H1 (cell line): ENCODE data around the gene CTIF. TPM values are rescaled to one million over a fixed set of nuclear protein-coding genes. Genes with fewer than 3 reads are reported as not detected.
A peak's percentile ranks its signal among the peaks of the same experiment; 100 is the strongest.

Experiments used
- CTCF ChIA-PET: fragments of 300-600 bp; sonication (Branson Sonifier 250); formaldehyde crosslinking; loops from one replicate; lab custom pipeline; 2021; ENCODE audit not compliant: partially characterized antibody; lab: Charles Lee
- POLR2A ChIA-PET: fragments of 300-600 bp; sonication (Branson Sonifier 250); formaldehyde crosslinking; loops from one replicate; lab custom pipeline; 2021; ENCODE audit warnings: inconsistent platforms; ENCODE audit not compliant: partially characterized antibody; lab: Charles Lee
- DNase-seq, 2 experiments: peaks; one replicate each; pipeline versions ENCODE4 v3.0.0 to v3.0.0-alpha.2; 2010 to 2022; ENCODE audit warnings: low spot score in 2 of 2, low read depth in 1 of 2, mixed read lengths in 1 of 2
- FAIRE-seq: peaks from 2 replicates; lab custom pipeline; 2011; peaks lifted over from hg19 to GRCh38; lab: Jason Lieb, UNC
- H2AFZ ChIP-seq: 2 replicates; pipeline ENCODE4 v1.8.1; 2012; ENCODE audit warnings: low read length, inconsistent platforms
- H2AK5ac ChIP-seq: 2 replicates; pipeline ENCODE4 v1.6.1; 2013; ENCODE audit warnings: low read depth, low read length
- H2BK120ac ChIP-seq: replicated peaks from 2 replicates; pipeline ENCODE3; 2013; ENCODE audit warnings: low read depth, low read length, inconsistent platforms
- H2BK12ac ChIP-seq: 2 replicates; pipeline ENCODE4 v1.6.1; 2013; ENCODE audit warnings: low read depth, low read length
- H2BK15ac ChIP-seq: 2 replicates; pipeline ENCODE4 v1.6.1; 2013; ENCODE audit warnings: low read length
- H2BK20ac ChIP-seq: 2 replicates; pipeline ENCODE4 v1.6.1; 2013; ENCODE audit warnings: low read length
- H2BK5ac ChIP-seq: 2 replicates; pipeline ENCODE4 v1.6.1; 2013; ENCODE audit warnings: low read depth, low read length
- H3K14ac ChIP-seq: 2 replicates; pipeline ENCODE4 v1.6.1; 2013; ENCODE audit warnings: inconsistent platforms; ENCODE audit not compliant: insufficient read length
- H3K18ac ChIP-seq: 2 replicates; pipeline ENCODE4 v1.6.1; 2013; ENCODE audit warnings: low read length; ENCODE audit errors: extremely low read depth
- H3K23ac ChIP-seq: 2 replicates; pipeline ENCODE4 v1.6.1; 2013; ENCODE audit warnings: inconsistent platforms; ENCODE audit not compliant: insufficient read length
- H3K23me2 ChIP-seq: 2 replicates; pipeline ENCODE4 v1.6.1; 2013; ENCODE audit warnings: low read depth, low read length
- H3K27ac ChIP-seq: 2 replicates; pipeline ENCODE4 v1.6.1; 2011; ENCODE audit warnings: low read depth, low read length, inconsistent platforms
- H3K27me3 ChIP-seq, 4 experiments: replicated peaks in 1 of 4; 1 replicate in 1 of 4; 2 replicates in 3 of 4; pipeline versions ENCODE4 v1.6.1 to v1.8.1; 2011 to 2013; ENCODE audit warnings: low read length in 3 of 4, mild to moderate bottlenecking in 3 of 4, inconsistent platforms in 2 of 4, mixed read lengths in 2 of 4, moderate library complexity in 1 of 4; ENCODE audit not compliant: control insufficient read depth in 3 of 4, insufficient read depth in 3 of 4; ENCODE audit errors: extremely low read depth in 1 of 4
- H3K36me3 ChIP-seq, 4 experiments: 2 replicates each; pipeline versions ENCODE4 v1.6.1 to v1.8.1; 2011 to 2013; ENCODE audit warnings: mild to moderate bottlenecking in 4 of 4, low read length in 3 of 4, moderate library complexity in 2 of 4, control low read depth in 1 of 4, inconsistent platforms in 1 of 4; ENCODE audit not compliant: insufficient read depth in 4 of 4, control insufficient read depth in 2 of 4
- H3K4ac ChIP-seq: replicated peaks from 2 replicates; pipeline ENCODE3; 2013; ENCODE audit warnings: low read length, low read depth, mixed read lengths, inconsistent platforms; ENCODE audit not compliant: insufficient read length
- H3K4me1 ChIP-seq, 4 experiments: replicated peaks in 1 of 4; 1 replicate in 1 of 4; 2 replicates in 3 of 4; pipeline versions ENCODE4 v1.6.1 to v1.8.1; 2011 to 2013; ENCODE audit warnings: low read length in 3 of 4, inconsistent platforms in 2 of 4, mixed read lengths in 1 of 4; ENCODE audit not compliant: insufficient read depth in 4 of 4, control insufficient read depth in 3 of 4
- H3K4me2 ChIP-seq, 2 experiments: 2 replicates each; pipeline versions ENCODE4 v1.6.1 to v1.8.1; 2011 to 2013; ENCODE audit warnings: low read depth in 2 of 2, low read length in 2 of 2, control low read depth in 1 of 2, inconsistent platforms in 1 of 2, mild to moderate bottlenecking in 1 of 2; ENCODE audit not compliant: insufficient read depth in 1 of 2
- H3K4me3 ChIP-seq, 4 experiments: fragments of 200-600, 300-600 bp in 1 of 4; sonication (generic), shearing (Covaris generic), sonication (Bioruptor Twin) in 1 of 4; 2 replicates each; pipeline versions ENCODE4 v1.5.1 to v1.8.1; 2011 to 2016; ENCODE audit warnings: low read length in 4 of 4, low read depth in 3 of 4, control low read depth in 2 of 4, inconsistent platforms in 2 of 4, mild to moderate bottlenecking in 2 of 4, mixed read lengths in 1 of 4, moderate library complexity in 1 of 4; ENCODE audit not compliant: insufficient read depth in 2 of 4; ENCODE audit errors: extremely low read depth in 1 of 4
- H3K56ac ChIP-seq: replicated peaks from 2 replicates; pipeline ENCODE3; 2013; ENCODE audit warnings: low read depth, mild to moderate bottlenecking, mixed read lengths, low read length, inconsistent platforms; ENCODE audit not compliant: insufficient read length
- H3K79me1 ChIP-seq: 2 replicates; pipeline ENCODE4 v1.6.1; 2013; ENCODE audit warnings: low read depth, low read length, control low read depth
- H3K79me2 ChIP-seq, 2 experiments: 2 replicates each; pipeline versions ENCODE4 v1.6.1 to v1.8.1; 2012 to 2013; ENCODE audit warnings: low read length in 2 of 2, mild to moderate bottlenecking in 2 of 2, inconsistent platforms in 1 of 2; ENCODE audit not compliant: insufficient read depth in 2 of 2, control insufficient read depth in 1 of 2
- H3K9ac ChIP-seq, 4 experiments: replicated peaks in 1 of 4; 1 replicate in 1 of 4; 2 replicates in 3 of 4; pipeline versions ENCODE4 v1.6.1 to v1.8.1; 2011 to 2013; ENCODE audit warnings: low read depth in 3 of 4, low read length in 3 of 4, control low read depth in 2 of 4, mild to moderate bottlenecking in 2 of 4, moderate library complexity in 2 of 4, inconsistent platforms in 1 of 4; ENCODE audit errors: extremely low read depth in 1 of 4
- H3K9me3 ChIP-seq, 2 experiments: 2 replicates each; pipeline versions ENCODE4 v1.6.1 to v1.8.1; 2012 to 2013; ENCODE audit warnings: mild to moderate bottlenecking in 2 of 2, moderate library complexity in 2 of 2, control low read depth in 1 of 2, inconsistent platforms in 1 of 2, low read depth in 1 of 2, low read length in 1 of 2, mixed read lengths in 1 of 2; ENCODE audit not compliant: insufficient read depth in 2 of 2
- H4K20me1 ChIP-seq, 2 experiments: replicated peaks in 1 of 2; 2 replicates each; pipeline versions ENCODE3 to v1.8.1; 2011 to 2013; ENCODE audit warnings: inconsistent platforms in 2 of 2, low read length in 2 of 2, mild to moderate bottlenecking in 1 of 2; ENCODE audit not compliant: insufficient read depth in 2 of 2, control insufficient read depth in 1 of 2
- H4K5ac ChIP-seq: 2 replicates; pipeline ENCODE4 v1.6.1; 2013; ENCODE audit warnings: low read length, low read depth, mixed read lengths, inconsistent platforms; ENCODE audit not compliant: insufficient read length
- H4K8ac ChIP-seq: 2 replicates; pipeline ENCODE4 v1.8.0; 2013; ENCODE audit warnings: mild to moderate bottlenecking, moderate library complexity, low read length, inconsistent platforms; ENCODE audit not compliant: insufficient read depth; ENCODE audit errors: extremely low read depth
- H4K91ac ChIP-seq: replicated peaks from 2 replicates; pipeline ENCODE3; 2013; ENCODE audit warnings: low read length, mixed read lengths, inconsistent platforms; ENCODE audit not compliant: insufficient read length
- BACH1 ChIP-seq: IDR thresholded peaks from 2 replicates; pipeline ENCODE4 v1.6.1; 2012; ENCODE audit warnings: low read length, improper control_type of control experiment
- GTF2F1 ChIP-seq: IDR thresholded peaks from 2 replicates; pipeline ENCODE4 v1.6.1; 2012; ENCODE audit warnings: low read depth, low read length, improper control_type of control experiment, borderline replicate concordance
- KDM1A ChIP-seq: fragments of 200-600, 300-600 bp; sonication (generic); IDR thresholded peaks from 2 replicates; pipeline ENCODE4 v1.7.1; 2016; ENCODE audit warnings: mild to moderate bottlenecking, low read length, borderline replicate concordance
- SIN3A ChIP-seq, 2 experiments: IDR thresholded peaks in 1 of 2; conservative IDR thresholded peaks in 1 of 2; 2 replicates each; pipeline ENCODE4 v1.6.1; 2011 to 2012; ENCODE audit warnings: low read length in 2 of 2, improper control_type of control experiment in 1 of 2, low read depth in 1 of 2, mild to moderate bottlenecking in 1 of 2
- SIX5 ChIP-seq: IDR thresholded peaks from 2 replicates; pipeline ENCODE4 v1.6.1; 2011; ENCODE audit warnings: mild to moderate bottlenecking, low read depth, low read length
- SP1 ChIP-seq: IDR thresholded peaks from 2 replicates; pipeline ENCODE4 v1.6.1; 2011; ENCODE audit warnings: low read depth, low read length
- ZNF274 ChIP-seq: IDR thresholded peaks from 2 replicates; pipeline ENCODE4 v1.7.0; 2012; ENCODE audit warnings: low read length, borderline replicate concordance; ENCODE audit errors: extremely low read depth
- WGBS, 2 experiments: shearing (Covaris generic) in 1 of 2; methylation state at CpG; one replicate each; pipeline versions ENCODE4 v1.1.6 to v1.1.7; 2013 to 2015; ENCODE audit warnings: low lambda C conversion rate in 2 of 2, mixed read lengths in 2 of 2, inconsistent platforms in 1 of 2, low coverage in 1 of 2, missing lambda C conversion rate in 1 of 2; ENCODE audit not compliant: insufficient replicate concordance in 2 of 2, insufficient coverage in 1 of 2, insufficient read length in 1 of 2; ENCODE audit errors: extremely low coverage in 1 of 2, missing lambda C conversion rate in 1 of 2; 5-methylcytosine and 5-hydroxymethylcytosine counted together
- polyA plus RNA-seq, 7 experiments: library from polyadenylated mRNA; depleted of rRNA in 3 of 7; stranded (reverse) in 5 of 7; unstranded in 2 of 7; fragments of >200 nt in 5 of 7; fragments of 200-250 nt in 2 of 7; gene quantifications; 1 replicate in 5 of 7; 2 replicates in 1 of 7; 4 replicates in 1 of 7; pipeline versions ENCODE4 v1.2.1 to v1.2.3, GENCODE V29; 2011 to 2013; ENCODE audit warnings: missing spikeins in 2 of 7, mixed read lengths in 2 of 7
- total RNA-seq: library from RNA; stranded (reverse); fragmentation: NEBNext Ultra II Directional; extraction: Animal tissue kit (Norgen Biotek cat#: 25700); gene quantifications from 2 replicates; pipeline ENCODE4 v1.2.1, GENCODE V29; 2021
- TF ChIP-seq, protein P1 (sequence below), 3 experiments: IDR thresholded peaks; 1 replicate in 2 of 3; 2 replicates in 1 of 3; pipeline versions ENCODE4 v1.5.1 to v1.6.1; 2011; ENCODE audit warnings: low read length in 3 of 3, mild to moderate bottlenecking in 3 of 3, inconsistent platforms in 2 of 3, low read depth in 1 of 3, moderate library complexity in 1 of 3; ENCODE audit not compliant: insufficient read depth in 1 of 3; ENCODE audit errors: control extremely low read depth in 1 of 3

Gene CTIF
- total and polyA plus RNA-seq, 2 of the 8 experiments (the other 6 are each of a cell fraction or from before 2014, with no cell fraction given), result 9.0 to 17.8 TPM

DNA sequence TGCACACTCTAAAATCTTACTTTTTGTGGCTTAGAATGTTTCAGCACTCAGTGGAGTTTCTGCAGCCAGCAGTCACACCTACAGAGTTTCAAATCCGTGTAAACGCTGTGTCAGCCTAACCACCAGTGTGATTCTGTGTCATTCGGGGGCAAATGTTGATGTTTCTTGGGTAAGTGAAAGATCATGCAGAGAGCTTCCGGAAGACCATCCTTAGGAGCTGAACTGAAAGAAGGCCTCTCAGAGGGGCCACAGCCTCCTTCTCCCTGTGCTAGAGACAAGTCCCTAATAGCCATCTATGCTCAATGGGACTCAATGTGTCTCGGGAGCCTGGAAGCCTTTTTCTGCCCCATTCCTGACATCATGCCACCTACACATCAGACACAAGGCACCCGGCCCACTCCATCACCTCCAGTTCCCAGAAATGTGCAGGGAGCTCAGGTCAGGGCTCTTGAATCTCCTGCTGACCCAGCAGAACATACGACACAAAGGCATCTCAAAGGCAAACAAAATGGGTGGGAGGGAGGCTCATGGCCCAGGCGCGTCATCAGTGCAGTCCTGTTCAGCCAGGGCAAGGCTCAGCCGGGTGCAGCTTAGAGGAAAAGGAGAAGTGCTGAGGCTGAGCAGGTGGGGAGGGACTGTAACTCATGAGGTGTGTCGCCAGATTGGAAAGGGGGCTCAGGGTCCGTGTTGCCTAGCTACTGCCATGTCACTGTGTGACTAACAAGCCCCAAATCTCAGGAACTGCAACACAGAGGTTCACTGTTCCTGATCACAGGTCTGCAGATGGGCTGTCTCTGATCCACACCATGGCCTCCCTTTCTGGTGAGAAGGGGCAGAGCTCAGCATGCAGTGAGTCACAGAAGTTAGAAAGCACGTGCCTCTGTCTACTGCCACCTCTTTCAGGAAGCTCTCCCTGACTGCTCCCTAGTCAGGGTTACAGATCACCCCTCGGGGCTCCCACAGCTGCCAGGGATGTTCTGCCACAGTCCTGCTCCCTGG lies 329.9 kb downstream of the CTIF start:
- peak overlapping the region; percentile 43; the same call in 1 of the 2 replicates for H4K8ac ChIP-seq
- no peaks in the 10 kb centered on the region for H3K79me1 ChIP-seq
- DNase-seq, result no peak
- H2BK12ac ChIP-seq, result peak overlapping the region; percentile 9; the same call in 1 of the 2 replicates
- CTCF ChIA-PET, result interaction anchor here (0.6 to 1.5 kb wide), 6 partner anchors 7 to 377 kb away, joined by 3 to 5 read pairs (median 4); no protein-coding TSS in a partner anchor
- 0 out of 2 replicates have a peak overlapping the region, but pooled peaks have one; percentile 7 for H3K18ac ChIP-seq
- H4K20me1 ChIP-seq, result no peaks in the 10 kb centered on the region
- no peak overlapping the region for H3K4me2 ChIP-seq
- no peaks in the 10 kb centered on the region for H3K79me2 ChIP-seq
- 0 out of 2 replicates have a peak overlapping the region, but pooled peaks have one; percentile 52 for H2BK5ac ChIP-seq
- H3K56ac ChIP-seq, result no peak overlapping the region
- H4K91ac ChIP-seq, result no peak overlapping the region
- no peak overlapping the region for H4K5ac ChIP-seq
- no peak overlapping the region for H3K4ac ChIP-seq
- H2BK20ac ChIP-seq, result no peak overlapping the region
- no peak overlapping the region for H2BK120ac ChIP-seq
- H3K14ac ChIP-seq, result no peak overlapping the region
- FAIRE-seq, result no peak
- no peak overlapping the region for H2BK15ac ChIP-seq
- H3K27ac ChIP-seq, result no peak overlapping the region
- H3K9ac ChIP-seq, result no peak overlapping the region
- no peak overlapping the region for H2AK5ac ChIP-seq
- POLR2A ChIA-PET, result interaction anchor here (2.3 kb wide), 1 partner anchor 10 kb away, joined by 6 read pairs; no protein-coding TSS in a partner anchor
- no peak overlapping the region for H3K4me3 ChIP-seq
- H2AFZ ChIP-seq, result no peak overlapping the region
- H3K36me3 ChIP-seq, result no peaks in the 10 kb centered on the region
- H3K4me1 ChIP-seq, result no peaks in the 10 kb centered on the region
- peaks cover 3% of the 10 kb centered on the region in 2 experiments; a peak in 2 of 4 replicates for H3K9me3 ChIP-seq
- H3K23ac ChIP-seq, result no peak overlapping the region
- 0 out of 2 replicates have a peak, but pooled peaks cover 2% of the 10 kb centered on the region for H3K23me2 ChIP-seq
- H3K27me3 ChIP-seq, result peaks cover 0 to 2% (median 0%) of the 10 kb centered on the region in 4 experiments; a peak in 1 of 7 replicates
- 81% methylated on average over 14 of the region's 14 CpGs; no CpG with 5 or more reads in 1 of the 2 experiments for WGBS, 2 experiments
- TF ChIP-seq ZNF274, result no peak
- no peak for TF ChIP-seq GTF2F1
- TF ChIP-seq, protein P1, sequence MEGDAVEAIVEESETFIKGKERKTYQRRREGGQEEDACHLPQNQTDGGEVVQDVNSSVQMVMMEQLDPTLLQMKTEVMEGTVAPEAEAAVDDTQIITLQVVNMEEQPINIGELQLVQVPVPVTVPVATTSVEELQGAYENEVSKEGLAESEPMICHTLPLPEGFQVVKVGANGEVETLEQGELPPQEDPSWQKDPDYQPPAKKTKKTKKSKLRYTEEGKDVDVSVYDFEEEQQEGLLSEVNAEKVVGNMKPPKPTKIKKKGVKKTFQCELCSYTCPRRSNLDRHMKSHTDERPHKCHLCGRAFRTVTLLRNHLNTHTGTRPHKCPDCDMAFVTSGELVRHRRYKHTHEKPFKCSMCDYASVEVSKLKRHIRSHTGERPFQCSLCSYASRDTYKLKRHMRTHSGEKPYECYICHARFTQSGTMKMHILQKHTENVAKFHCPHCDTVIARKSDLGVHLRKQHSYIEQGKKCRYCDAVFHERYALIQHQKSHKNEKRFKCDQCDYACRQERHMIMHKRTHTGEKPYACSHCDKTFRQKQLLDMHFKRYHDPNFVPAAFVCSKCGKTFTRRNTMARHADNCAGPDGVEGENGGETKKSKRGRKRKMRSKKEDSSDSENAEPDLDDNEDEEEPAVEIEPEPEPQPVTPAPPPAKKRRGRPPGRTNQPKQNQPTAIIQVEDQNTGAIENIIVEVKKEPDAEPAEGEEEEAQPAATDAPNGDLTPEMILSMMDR (IDR thresholded peaks at IDR 0.05; ENCODE audit: control extremely low read depth in 1 of 3, insufficient read depth in 1 of 3, low read depth in 1 of 3, low read length in 3 of 3), result no peak
- TF ChIP-seq BACH1, result no peak
- no peak for TF ChIP-seq KDM1A
- TF ChIP-seq SIN3A (conservative IDR thresholded peaks at IDR 0.05 in 1 of 2, IDR thresholded peaks at IDR 0.05 in 1 of 2; ENCODE audit: low read depth in 1 of 2, low read length in 2 of 2), result no peak
- no peak for TF ChIP-seq SP1
- no peak for TF ChIP-seq SIX5
